ENCODE data around the gene NFATC1. TPM values are rescaled to one million over a fixed set of nuclear protein-coding genes. Genes with fewer than 3 reads are reported as not detected.

Gene NFATC1
- total RNA-seq, 2 donors from 2014 or later: 19.0 to 20.2 TPM

GRCh38 chr18:79438898-79439627 lies 43.3 kb downstream of the NFATC1 start:
- DNase-seq (ENCODE audit: low spot score): no peak
- peaks cover 0 to 12% of the 10 kb centered on the region in 2 donors for H3K4me1 ChIP-seq
- H3K4me3 ChIP-seq: no peak overlapping the region

GRCh38 chr18:79439628-79440023 lies 43.9 kb downstream of the NFATC1 start:
- no peak for DNase-seq (ENCODE audit: low spot score)
- no peaks in the 10 kb centered on the region for H3K9me3 ChIP-seq
- no peak overlapping the region for H3K4me3 ChIP-seq
- H3K27me3 ChIP-seq: no peaks in the 10 kb centered on the region
- TF ChIP-seq CTCF (IDR thresholded peaks at IDR 0.05): no peak
- peaks cover 0 to 12% of the 10 kb centered on the region in 2 donors for H3K4me1 ChIP-seq
- no peak overlapping the region for H3K27ac ChIP-seq
- H3K36me3 ChIP-seq: peaks cover 7% of the 10 kb centered on the region

More at GRCh38 chr18:79438898-79439627, 43.3 kb downstream of the NFATC1 start:
- peaks cover 12% of the 10 kb centered on the region for H3K36me3 ChIP-seq
- H3K27ac ChIP-seq: no peak overlapping the region
- H3K9me3 ChIP-seq: no peaks in the 10 kb centered on the region
- H3K27me3 ChIP-seq: no peaks in the 10 kb centered on the region
- no peak for TF ChIP-seq CTCF (IDR thresholded peaks at IDR 0.05)

- TF ChIP-seq CTCF (IDR thresholded peaks at IDR 0.05): no peak
- Histone ChIP-seq H3K4me3 (no peak overlapping the region), H3K36me3 (peaks cover 6% of the 10 kb centered on the region), H3K27me3 (no peaks in the 10 kb centered on the region), H3K4me1 (peaks cover 0 to 15% of the 10 kb centered on the region in 2 donors), H3K27ac (no peak overlapping the region), H3K9me3 (no peaks in the 10 kb centered on the region)
- DNase-seq (ENCODE audit: low spot score): no peak
These were observed 44.8 kb downstream of the NFATC1 start for GRCh38 chr18:79440316-79441110.

GRCh38 chr18:79441420-79441819 lies 45.7 kb downstream of the NFATC1 start:
- H3K27ac ChIP-seq: no peak overlapping the region
- no peak for TF ChIP-seq CTCF (IDR thresholded peaks at IDR 0.05)
- no peaks in the 10 kb centered on the region for H3K27me3 ChIP-seq
- H3K9me3 ChIP-seq: no peaks in the 10 kb centered on the region
- peaks cover 6% of the 10 kb centered on the region for H3K36me3 ChIP-seq
- no peak overlapping the region for H3K4me3 ChIP-seq
- peaks cover 0 to 22% of the 10 kb centered on the region in 2 donors for H3K4me1 ChIP-seq
- DNase-seq (ENCODE audit: low spot score): no peak

GRCh38 chr18:79442508-79443221 lies 46.9 kb downstream of the NFATC1 start:
- Histone ChIP-seq H3K27me3 (no peaks in the 10 kb centered on the region), H3K27ac (no peak overlapping the region), H3K36me3 (peaks cover 6% of the 10 kb centered on the region), H3K4me1 (peaks cover 0 to 22% of the 10 kb centered on the region in 2 donors), H3K9me3 (no peaks in the 10 kb centered on the region), H3K4me3 (no peak overlapping the region)
- DNase-seq (ENCODE audit: low spot score): no peak
- no peak for TF ChIP-seq CTCF (IDR thresholded peaks at IDR 0.05)
